Stimulated activated CD4-positive, alpha-beta T cell treated with anti-CD3 and anti-CD28 coated beads, Interleukin-15, amount 100 ng/mL, for 1 hour (primary cell): ENCODE results near the gene PRKAR1B.

Experiments used
- DNase-seq, 2 donors: peaks; one replicate each; pipeline ENCODE4 v3.0.0-alpha.2; 2020; ENCODE audit warnings: low read depth in 1 of 2, low spot score in 1 of 2

Gene PRKAR1B

DNA sequence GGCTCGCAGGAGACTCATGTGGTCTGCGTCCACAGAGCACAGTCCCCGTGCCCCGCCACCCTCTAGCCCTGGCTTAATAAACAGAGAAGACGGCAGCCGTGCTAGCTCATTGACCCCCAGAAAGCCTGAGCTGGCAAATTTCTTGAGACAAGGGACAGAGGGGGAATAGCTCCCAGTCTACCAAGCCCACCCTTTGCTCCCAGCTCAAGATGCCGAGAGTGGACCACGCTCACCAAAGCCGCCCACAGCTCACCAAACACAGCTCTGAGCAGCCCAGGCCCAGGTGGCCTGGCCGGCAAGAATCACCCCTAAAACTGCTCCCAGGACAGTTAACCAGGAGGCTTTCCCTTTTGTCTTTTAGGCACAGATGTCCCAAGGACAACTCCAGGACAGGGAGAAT lies 212.8 kb downstream of the PRKAR1B start:
- no peak for DNase-seq

DNA sequence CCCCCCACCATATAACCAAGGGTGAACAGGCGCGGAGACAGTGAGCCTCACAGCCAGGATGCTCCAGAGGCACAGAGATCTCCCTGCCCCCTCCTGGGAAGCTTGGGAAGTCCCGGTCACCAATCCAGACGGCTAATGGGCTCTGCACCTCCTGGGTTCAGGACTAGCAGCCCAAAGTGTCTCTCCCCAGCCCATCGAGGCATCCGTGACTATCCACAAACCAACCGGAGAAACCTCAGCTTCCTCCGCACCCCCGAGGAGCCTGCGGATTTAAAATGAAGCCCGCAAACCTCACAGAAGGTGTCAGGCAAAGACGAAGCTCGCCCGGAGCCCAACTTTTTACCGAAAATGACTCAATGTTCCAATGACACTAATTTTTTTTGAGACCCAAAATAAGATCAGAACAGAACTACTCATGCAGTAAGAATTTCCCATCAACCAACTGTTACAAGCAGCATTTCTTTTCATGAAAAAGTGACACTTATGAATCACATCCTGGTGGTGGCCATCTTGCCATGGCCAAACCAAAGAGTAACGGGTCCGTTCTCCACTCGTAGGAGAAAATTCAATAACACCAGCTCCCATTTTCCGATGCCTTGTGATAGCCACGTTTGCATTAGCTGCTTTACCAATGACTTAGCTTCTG lies 213.4 kb downstream of the PRKAR1B start:
- DNase-seq = no peak

DNA sequence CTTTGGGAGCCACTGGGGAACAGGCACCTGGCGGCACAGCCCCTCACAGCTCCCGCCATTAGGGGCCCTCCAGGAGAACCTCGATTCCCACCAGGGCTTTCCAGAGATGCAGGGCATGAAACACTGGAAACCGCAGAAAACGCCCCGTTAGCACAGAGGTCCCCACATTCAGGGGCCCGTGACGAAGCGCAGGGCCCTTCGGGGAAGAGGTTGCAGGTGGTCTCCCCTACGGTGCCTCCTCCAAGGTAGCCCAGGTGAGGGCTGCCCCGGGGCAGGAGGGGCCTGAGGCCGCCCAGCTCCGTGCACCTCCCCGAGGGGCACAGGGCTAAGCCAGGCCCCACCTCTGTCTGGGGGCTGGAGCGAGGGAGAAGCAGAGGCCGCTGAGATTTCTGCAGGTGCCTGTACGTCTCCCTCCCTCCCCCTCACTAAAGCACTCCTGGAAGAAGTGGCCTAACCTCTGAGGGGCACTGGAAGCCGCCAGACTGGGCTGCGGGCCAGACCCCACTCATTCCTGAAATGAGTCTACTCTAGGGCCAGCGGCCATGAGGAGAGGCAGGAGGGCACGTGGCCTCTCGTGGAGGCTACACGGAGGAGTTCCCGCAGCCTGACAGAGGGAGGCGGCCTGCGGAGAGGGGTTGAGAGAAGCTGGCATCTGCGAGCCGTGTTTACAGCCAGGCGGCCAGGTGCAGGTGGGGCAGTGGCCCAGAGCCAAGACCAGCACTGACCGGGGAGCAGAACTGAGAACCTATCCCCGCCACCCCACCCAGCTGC lies 214.4 kb downstream of the PRKAR1B start:
- no peak for DNase-seq

DNA sequence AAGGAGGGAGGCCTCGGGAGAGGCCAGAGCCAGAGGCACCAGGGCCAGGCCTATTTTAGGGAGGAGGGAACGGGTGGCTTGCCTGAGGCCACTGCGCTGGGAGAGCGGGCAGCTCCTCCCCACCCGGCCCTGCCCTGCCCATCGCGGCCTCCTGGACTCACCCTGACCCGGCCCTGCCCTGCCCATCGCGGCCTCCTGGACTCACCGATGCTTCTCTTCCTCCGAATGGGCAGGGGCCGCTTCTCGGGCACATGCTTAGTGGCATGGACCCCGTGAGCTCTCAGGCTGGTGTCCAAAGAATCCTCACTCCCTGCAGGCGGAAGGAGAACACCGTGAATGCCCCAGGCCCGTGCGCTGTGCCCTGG lies 215.0 kb downstream of the PRKAR1B start:
- DNase-seq = no peak

DNA sequence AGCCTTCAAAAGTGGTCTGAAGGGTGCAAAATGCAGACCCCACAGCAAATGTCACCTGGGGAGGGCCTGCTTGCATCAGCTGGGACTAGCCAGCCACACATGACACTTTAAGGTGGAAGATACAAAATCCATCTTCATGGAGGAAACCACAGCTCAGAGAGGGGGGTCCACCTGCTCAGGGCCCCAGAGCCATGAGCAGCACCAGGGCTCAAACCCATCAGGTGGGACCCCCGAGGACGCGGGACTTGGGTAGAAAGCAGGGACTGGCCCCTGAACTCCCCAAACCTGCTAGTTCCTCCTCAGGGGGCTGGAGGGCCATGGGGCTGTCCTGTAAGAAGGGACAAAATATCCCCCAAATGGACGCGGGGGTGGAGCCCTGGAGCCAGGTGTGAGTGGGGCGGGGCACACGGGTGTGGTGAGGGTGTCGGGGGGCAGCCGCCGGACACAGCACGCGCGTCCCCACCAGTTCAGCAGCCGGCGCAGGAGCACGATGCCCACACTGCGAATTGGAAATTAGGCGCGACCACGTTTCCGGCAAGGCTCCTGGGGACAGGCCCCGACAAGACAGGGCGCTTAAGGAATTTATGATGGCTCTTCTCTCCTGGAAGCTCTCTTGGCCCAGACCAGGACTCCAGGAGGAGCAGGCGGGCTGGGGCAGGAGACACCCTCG lies 215.5 kb downstream of the PRKAR1B start:
- DNase-seq = no peak

DNA sequence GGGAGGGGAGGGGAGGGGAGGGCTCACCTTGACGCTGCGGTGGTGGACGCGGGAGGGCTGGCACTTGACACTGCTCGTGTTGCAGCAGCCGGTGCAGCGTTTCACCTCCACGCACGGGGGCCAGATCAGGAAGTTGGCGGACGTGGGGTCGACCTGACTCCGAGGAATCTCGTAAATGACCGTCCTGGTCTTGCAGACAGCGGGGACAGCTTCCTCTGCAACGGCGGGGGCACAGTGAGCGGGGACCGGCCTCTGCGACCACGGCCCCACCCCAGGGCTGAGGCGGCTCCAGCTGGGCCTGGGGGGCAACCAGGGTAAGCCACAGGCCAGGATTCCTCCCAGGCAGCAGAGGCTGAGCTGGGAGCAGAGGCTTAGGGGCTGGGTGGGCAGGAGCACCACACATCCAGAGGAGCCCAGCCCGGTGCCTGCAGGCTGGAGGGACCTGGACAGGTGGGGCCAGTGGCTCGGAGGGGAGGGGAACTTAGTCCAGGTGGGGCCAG lies 216.2 kb downstream of the PRKAR1B start:
- no peak for DNase-seq

DNA sequence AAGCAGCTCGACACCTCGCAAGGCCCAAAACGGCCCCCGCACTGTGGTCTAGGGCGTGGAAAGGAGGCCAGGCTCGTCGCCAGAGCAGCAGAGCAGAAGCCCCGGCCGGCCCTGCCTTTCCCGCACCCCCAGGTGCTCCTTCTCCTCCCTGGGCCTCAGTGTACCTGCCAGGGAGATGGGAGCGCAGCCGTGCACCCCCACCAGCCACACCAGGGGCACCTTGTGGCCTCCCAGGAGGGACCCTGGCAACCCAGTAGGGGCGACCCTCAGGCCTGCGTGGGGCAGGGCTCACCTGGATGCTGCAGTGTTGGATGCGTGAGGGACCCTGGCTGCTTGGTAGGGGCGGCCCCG lies 217.0 kb downstream of the PRKAR1B start:
- no peak for DNase-seq

DNA sequence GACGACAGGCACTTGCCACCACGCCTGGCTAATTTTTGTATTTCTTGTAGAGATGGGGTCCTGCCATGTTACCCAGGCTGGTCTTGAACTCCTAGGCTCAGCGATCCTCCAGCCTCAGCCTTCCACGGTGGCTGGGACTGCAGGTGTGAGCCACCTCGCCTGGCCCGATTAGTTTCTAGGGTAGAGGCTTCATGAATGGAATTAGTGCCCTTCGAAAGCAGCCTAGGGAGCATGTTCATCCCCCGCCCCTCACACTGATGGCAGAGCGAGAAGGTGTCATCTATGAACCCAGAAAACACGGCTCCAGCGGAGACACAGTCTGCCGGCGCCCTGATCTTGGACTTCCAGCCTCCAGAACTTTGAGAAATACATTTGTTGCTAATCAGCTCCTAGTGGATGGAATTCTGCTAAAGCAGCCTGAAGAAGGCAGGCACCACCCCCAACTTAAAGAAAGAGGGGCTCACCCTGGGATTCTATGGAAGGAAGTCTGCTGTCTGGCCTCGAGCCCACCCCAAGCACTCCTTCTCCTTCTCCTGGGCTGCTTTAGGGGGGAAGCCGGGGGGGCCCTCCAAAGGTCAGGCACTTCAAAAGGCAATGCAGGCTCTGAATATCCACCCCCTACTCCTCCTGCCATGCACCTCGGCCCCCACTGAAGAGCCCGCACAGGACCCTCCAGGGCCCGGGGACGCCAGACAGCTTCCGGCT lies 217.5 kb downstream of the PRKAR1B start:
- no peak for DNase-seq

DNA sequence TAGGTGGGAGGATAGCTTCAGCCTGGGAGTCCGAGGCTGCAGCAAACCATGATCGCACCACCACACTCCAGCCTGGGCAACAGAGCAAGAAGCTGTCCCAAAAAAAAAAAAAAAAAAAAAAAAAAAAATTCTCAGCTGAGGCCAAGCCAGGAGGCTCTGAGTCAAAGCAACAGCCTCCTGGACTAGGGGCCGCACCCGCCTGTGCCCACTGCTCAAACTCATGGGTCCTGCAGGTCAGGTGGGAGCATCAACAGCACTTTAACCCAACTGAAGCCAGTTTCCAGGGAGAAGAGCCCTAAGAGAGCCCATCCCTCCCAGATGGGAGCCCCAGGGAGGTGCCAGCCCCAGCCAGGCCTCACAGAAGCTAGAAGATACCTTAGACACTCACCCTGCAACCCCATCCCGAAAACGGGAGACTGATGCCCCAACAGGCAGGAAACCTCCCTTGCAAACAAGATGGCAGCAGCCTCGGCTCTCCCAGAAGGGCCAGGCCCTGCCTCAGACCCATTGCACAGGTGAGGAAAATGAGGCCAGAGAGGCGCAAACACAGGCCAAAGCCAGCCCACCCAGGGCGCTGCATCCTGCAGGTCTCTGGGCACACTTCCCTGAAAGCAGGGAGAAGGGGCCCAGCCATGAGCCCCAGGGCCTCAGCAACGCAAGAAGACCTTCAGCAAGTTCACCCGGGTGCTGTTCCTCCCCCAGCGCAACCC lies 218.5 kb downstream of the PRKAR1B start:
- no peak for DNase-seq

DNA sequence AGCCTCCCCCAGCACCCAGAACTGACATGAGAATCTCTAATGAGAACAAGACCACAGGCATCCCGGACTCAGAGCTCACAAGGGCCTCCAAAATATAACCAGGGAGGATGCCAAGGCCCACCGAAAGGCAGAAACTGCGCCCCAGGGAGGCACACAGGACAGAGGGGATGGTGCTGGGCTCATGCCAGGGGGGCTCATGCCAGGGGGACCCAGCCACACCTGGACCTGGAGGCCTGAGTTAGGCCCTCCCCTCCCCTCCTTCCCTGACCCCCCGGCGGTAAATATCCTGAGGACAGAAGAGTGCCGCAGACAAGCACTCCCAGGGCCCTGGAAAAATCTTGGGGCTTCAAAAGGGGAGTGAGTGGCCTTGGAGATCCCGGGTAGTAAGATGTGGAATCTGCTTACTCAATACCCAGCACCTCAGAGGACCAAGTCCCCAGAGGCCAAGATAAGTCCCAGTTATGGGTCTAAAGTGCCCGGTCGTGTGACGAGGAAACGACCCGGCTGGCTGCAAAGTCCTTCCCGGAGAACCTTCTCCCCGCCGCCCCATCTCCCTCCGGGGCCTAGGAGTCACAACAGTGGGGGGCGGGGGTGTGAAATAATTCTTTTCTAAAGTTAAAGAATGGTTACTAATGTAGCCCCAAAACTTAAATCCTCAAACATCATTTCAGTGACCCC lies 219.3 kb downstream of the PRKAR1B start:
- DNase-seq = no peak

DNA sequence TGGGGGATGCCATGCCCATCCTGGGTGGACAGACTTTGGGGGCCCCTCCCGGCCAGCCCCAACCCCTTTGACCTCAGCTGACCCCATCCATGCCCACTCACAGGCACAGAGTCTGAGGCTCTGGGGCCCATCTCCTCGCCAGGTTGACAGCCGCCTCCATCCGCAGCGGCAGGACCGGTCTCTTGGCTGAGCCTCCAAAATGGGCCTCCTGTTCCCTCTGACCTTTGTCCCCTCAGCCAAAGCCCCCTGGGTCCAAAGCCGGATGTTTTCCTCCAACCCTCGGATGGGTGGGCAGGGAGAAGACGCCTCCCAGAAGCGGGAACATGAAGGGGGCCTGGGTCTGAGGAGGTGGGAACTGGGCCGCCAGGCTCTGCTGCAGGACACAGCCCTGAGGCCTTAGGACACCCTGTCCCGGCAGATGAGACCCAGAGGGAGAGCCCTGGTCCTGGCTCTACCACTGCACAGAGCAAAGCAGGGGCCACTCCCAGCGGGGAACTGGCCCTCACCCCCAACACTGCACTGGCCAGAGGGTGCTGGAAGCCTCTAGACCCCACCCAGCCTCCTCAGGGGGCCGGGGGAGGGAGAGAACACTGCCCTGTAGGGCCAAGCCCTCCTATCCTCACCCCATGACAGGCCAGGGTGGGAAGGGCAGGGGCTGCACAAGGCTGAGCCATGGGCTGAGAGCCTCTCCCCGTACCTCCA lies 220.0 kb downstream of the PRKAR1B start:
- DNase-seq = no peak

DNA sequence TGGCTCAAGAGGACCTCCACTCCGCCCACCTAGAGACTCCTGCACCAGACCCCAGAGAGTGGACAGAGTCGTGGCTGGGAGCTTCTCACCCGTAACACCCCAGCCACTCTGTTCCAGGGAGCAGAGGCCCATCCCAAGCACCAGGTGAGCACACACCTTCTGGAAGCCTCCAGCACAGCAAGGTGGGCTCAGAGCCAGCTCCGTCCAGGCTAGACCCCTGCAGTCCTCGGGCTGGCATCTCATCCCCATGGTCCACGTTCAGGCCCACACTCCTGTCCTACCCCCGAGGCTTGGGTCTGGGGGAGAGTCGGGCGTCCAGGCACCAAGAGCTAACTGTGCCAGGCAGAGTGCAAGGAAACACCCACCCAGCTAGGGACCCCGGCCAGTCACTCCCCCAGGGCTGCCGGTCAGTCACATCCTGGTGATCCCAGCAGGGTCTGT lies 220.7 kb downstream of the PRKAR1B start:
- DNase-seq = no peak

DNA sequence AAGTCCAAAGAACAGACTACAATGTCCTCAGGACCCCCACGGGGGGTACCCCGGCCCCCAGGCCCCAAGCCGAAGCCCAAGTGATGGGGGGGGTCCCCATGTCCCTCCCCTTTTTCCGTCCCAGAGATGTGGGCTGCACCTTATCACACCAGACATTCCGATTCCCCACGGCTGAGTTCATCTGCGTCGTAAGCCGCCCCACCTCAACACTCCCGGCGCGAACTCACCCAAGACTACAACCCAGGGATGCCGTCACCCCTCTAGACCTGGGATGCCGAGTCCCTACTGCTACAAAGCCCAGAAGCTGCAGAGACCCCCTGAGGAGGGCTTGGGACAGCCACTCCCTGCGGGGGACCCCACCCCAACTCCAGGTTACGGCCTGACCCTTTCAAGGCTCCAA lies 221.9 kb downstream of the PRKAR1B start:
- DNase-seq = no peak

DNA sequence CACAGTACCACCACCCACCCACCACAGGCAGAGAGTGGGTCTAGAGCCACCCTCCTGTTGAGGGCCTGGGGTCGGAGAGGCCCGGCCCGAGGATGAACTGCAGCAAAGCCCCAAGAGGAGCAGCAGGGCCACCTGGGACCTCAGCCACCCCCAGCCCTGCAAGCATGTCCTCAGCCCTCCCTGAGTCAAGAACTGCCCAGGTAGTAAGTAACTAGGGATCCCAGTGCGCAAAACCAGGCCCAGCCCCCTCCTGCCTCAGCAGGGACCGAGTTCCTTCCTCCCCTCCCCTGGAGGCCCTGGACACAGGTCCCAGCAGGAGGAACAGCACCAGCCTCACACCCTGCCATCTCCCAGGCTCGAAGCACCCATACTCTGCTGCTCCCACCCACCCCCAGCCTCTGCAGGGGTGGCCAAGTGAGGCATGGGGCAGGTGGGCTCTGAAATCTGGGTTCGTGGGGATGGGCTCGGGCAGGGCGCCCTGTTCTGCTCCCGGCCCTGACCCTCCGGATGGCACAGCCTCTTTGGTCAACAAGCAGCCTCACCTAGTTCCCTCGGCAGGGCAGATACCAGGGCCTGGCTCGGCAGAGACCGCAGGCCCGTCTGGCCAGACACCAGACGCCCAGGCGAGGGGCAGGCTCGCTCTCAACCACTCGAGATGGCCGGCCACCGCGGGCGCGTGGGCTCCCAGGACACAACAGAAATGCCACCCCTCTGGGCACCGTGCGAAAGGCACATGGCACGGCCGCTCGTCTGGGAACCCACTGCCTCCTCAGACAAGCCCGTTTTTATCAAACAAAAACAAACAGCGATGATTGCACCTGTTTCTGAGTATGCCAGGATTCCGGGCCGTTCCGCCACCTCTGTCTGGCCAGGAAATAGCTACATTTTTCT lies 222.6 kb downstream of the PRKAR1B start:
- DNase-seq = no peak

DNA sequence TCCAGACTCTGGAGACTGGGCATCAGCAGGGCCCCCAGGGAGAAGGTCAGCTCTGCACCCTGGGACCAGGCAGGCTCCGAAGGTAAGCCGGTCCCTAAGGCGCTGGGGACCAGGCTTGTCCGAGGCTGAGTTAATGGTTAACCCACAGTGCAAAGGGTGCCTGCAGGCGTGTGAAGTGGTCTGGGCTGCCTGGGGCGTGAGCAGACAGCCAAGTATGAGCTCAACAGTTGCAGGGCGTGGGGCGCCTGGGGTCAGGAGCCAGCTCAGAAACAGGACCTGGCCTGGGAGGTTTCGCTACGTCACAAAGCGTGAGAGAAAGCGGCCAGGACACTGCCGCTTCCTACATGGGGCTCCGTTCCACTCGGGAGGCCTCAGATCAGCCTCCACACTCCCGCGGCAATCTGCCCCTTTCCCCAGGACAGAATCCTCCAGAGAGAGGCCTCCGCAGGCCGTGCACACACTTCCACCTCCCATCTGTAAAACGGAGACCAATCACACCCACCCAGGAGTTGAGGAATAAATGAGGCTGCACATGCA lies 223.4 kb downstream of the PRKAR1B start:
- DNase-seq = no peak

DNA sequence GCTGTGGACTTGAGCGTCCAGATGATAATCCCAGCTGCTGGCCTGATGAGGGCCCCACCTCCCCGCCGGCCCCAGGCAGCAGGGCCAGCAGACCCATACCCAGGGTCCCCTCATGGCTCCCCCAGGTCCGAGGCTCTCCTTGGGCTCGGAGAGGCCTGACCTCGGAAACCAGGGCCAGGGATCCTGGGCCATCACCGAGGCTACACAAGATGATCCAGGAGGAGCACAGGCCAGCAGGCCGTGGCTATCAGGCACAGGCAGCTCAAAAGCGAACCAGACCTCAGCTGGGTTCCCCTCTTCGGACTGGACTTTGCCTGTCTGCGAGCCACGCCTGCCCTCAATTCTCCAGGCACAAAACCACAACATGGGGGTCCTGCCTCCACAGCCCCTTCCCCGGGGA lies 224.8 kb downstream of the PRKAR1B start:
- no peak for DNase-seq

DNA sequence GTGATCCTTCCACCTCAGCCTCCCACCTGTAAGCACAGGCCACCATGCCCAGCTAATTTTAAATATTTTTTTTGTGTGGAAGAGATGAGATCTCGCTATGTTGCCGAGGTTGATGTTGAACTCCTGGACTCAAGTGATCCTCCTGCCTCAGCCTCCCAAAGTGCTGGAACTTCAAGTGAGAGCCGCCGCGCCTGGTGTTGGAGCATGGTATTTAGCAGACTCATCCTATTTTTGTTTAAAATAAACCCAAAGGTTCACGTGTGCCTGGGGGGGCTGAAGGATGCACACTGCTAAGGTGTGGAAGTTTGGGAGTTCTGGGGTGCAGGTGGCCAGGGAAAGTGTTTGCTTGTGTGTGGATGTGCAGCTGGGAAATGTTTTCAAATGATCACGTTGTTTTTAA lies 225.6 kb downstream of the PRKAR1B start:
- DNase-seq = no peak

DNA sequence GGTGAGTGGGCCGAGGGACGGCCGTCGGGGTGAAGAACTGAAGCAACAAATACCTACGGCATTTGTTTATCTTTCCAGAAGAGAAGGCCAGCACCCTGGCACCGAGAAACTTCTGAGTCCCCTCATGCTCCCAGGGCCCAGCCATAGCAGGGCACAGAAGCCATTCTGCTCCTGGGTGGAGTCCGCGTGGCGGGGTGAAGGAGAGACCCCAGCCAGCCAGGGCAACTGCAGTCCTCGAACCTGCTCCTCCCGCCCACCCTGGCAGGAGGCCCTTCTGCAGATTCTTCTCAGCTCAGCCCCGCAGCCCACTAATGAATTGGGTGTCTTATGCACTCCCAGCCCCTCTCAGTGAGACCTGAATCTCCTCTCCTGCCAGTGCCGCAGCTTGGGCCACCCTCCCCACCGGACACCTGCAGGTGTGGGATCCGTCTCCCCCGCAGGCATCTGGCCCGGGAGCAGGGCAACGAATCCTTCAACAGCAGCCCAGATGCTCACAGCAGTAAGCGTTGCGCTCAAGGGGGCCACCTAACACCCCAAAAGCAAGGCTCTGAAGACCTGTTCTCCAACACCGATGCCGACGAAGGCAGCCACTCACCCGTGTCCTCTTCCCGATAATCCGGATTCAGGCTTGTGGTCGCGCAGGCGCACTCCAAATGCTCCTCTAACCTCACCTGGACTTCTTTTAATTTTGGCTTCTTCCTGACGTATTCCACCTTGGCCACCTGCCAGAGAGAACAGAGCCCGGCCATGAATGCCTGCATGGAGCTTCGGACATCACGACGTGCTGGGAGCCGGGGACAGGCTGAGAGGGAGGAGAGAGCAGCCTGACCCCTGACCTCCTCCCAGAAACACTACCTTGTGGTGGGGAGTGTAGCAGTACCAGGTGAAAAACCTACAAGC lies 226.3 kb downstream of the PRKAR1B start:
- no peak for DNase-seq
